ENCODE data around the gene DNMT3B. TPM values are rescaled to one million over a fixed set of nuclear protein-coding genes. Genes with fewer than 3 reads are reported as not detected.

Gene DNMT3B
- total and polyA plus RNA-seq, 9 of the 15 experiments (the other 6 are each of a cell fraction or from before 2014, with no cell fraction given) = 9.3 to 74.8 (median 49.1) TPM

DNA sequence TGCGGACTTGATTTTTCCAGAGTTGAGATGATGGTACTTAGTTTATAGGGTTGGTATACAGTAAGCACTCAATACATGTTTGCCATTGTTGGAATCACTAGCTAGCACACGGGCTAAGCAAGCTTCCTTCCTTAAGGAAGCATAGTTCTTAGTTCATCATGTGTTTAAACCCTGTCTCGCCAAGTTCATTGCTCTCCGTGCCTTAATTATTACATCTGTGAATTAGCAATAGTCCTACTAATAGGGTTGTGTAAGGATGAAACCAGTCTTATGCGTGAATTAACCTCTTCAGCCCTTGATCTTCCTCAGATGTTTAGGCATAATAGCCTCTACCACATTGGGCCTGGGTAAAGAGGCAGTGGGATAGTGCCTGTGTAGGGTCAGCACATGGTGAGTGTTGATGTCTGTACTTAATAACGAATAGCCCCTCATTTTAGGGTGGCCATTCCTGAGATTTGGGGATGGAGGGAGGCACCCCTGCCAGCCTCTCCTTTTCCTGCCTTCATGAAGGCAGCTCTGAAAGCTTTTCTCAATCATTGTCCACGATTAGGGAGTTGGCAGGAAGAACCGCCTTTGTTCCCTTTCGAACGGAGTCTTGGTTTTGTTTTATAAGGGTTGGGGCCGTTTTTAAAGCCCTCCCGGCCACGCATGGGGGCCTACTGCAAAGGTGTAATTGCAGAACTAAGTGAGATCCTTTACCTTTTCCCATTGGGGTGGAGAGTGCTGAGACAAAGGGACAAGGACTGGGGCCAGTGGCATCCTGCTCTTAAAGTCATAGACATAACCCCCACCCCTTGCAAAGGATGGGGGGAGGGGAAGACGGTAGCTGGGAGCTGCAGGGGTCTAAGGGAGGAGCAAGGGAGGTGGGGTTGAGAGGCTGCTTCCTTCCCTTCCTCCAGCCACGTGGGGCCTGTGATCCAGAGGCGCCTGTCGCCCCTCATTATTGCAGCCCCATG is 2.1 kb downstream of the DNMT3B start (continued):
- TF ChIP-seq ZNF668 (CRISPR knock-in tag; IDR thresholded peaks at IDR 0.05) = no peak
- TF ChIP-seq HNRNPLL (IDR thresholded peaks at IDR 0.05; ENCODE audit: low read depth, low read length, poor library complexity, severe bottlenecking) = no peak
- TF ChIP-seq TBL1XR1 (IDR thresholded peaks at IDR 0.05; ENCODE audit: low read length in 2 of 2) = no peak
- no peak for TF ChIP-seq MED1 (CRISPR knock-in tag; IDR thresholded peaks at IDR 0.05; ENCODE audit: borderline replicate concordance)
- peak; percentile 40 for TF ChIP-seq ZFX (CRISPR knock-in tag; IDR thresholded peaks at IDR 0.05)
- TF ChIP-seq CHD1 (IDR thresholded peaks at IDR 0.05; ENCODE audit: low read length) = peak; percentile 21
- no peak for TF ChIP-seq CBFA2T2 (conservative IDR thresholded peaks at IDR 0.05)
- TF ChIP-seq SMARCA5 (IDR thresholded peaks at IDR 0.05) = no peak
- TF ChIP-seq PHF8 (IDR thresholded peaks at IDR 0.05; ENCODE audit: borderline replicate concordance, low read length) = no peak
- TF ChIP-seq, protein P1, sequence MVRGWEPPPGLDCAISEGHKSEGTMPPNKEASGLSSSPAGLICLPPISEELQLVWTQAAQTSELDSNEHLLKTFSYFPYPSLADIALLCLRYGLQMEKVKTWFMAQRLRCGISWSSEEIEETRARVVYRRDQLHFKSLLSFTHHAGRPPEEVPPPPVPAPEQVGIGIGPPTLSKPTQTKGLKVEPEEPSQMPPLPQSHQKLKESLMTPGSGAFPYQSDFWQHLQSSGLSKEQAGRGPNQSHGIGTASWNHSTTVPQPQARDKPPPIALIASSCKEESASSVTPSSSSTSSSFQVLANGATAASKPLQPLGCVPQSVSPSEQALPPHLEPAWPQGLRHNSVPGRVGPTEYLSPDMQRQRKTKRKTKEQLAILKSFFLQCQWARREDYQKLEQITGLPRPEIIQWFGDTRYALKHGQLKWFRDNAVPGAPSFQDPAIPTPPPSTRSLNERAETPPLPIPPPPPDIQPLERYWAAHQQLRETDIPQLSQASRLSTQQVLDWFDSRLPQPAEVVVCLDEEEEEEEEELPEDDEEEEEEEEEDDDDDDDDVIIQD (CRISPR knock-in tag; IDR thresholded peaks at IDR 0.05) = no peak
- TF ChIP-seq RFX5 (IDR thresholded peaks at IDR 0.05; ENCODE audit: low read depth, low read length) = no peak
- TF ChIP-seq, protein P2, sequence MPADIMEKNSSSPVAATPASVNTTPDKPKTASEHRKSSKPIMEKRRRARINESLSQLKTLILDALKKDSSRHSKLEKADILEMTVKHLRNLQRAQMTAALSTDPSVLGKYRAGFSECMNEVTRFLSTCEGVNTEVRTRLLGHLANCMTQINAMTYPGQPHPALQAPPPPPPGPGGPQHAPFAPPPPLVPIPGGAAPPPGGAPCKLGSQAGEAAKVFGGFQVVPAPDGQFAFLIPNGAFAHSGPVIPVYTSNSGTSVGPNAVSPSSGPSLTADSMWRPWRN (IDR thresholded peaks at IDR 0.05; ENCODE audit: low read depth) = no peak
- TF ChIP-seq NCOA1 (IDR thresholded peaks at IDR 0.05; ENCODE audit: low read depth) = no peak
- TF ChIP-seq MCM2 (IDR thresholded peaks at IDR 0.05; ENCODE audit: low read depth) = no peak
- TF ChIP-seq SIRT6 (IDR thresholded peaks at IDR 0.05; ENCODE audit: low read depth, low read length) = no peak
- no peak for TF ChIP-seq FOXJ2 (tag; IDR thresholded peaks at IDR 0.05)
- TF ChIP-seq, protein P3, sequence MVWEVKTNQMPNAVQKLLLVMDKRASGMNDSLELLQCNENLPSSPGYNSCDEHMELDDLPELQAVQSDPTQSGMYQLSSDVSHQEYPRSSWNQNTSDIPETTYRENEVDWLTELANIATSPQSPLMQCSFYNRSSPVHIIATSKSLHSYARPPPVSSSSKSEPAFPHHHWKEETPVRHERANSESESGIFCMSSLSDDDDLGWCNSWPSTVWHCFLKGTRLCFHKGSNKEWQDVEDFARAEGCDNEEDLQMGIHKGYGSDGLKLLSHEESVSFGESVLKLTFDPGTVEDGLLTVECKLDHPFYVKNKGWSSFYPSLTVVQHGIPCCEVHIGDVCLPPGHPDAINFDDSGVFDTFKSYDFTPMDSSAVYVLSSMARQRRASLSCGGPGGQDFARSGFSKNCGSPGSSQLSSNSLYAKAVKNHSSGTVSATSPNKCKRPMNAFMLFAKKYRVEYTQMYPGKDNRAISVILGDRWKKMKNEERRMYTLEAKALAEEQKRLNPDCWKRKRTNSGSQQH (CRISPR knock-in tag; IDR thresholded peaks at IDR 0.05) = no peak
- TF ChIP-seq SNRNP70 (optimal IDR thresholded peaks at IDR 0.05; ENCODE audit: low read depth, low read length) = no peak
- no peak for TF ChIP-seq ZNF717 (CRISPR knock-in tag; IDR thresholded peaks at IDR 0.05)
- TF ChIP-seq POLR2A (conservative IDR thresholded peaks at IDR 0.05) = peak; percentile 55; the same call in 1 of the 2 replicates
- no peak for TF ChIP-seq CHD4 (IDR thresholded peaks at IDR 0.05; ENCODE audit: insufficient read depth, insufficient replicate concordance, low read depth, low read length, poor library complexity, severe bottlenecking)
- TF ChIP-seq NELFE (IDR thresholded peaks at IDR 0.05; ENCODE audit: insufficient read depth, insufficient read length) = no peak
- no peak; the same call in none of the 2 replicates for TF ChIP-seq RBFOX2 (IDR thresholded peaks at IDR 0.05; ENCODE audit: low read depth, low read length)
- no peak for TF ChIP-seq ZNF695 (CRISPR knock-in tag; IDR thresholded peaks at IDR 0.05)
- TF ChIP-seq SAFB (IDR thresholded peaks at IDR 0.05; ENCODE audit: borderline replicate concordance, low read depth, low read length) = no peak
- TF ChIP-seq IFI16 (CRISPR knock-in tag; IDR thresholded peaks at IDR 0.05) = no peak
- no peak for TF ChIP-seq ATF1 (CRISPR knock-in tag; IDR thresholded peaks at IDR 0.05)
- TF ChIP-seq ATF1 (tag; IDR thresholded peaks at IDR 0.05) = no peak

Data from K562 (cell line).